ENCODE measurements around the gene PCDHB15. TPM values are rescaled to one million over a fixed set of nuclear protein-coding genes. Genes with fewer than 3 reads are reported as not detected.
A peak's percentile ranks its signal among the peaks of the same experiment; 100 is the strongest.
"Not testable (repeated sequence)": the region's sequence is repeated elsewhere in the genome, so short reads cannot be mapped to it uniquely, and the experiment has no call there.

PCDHB15 gene
- total RNA-seq, result 1 to 10 TPM; 1.6 to 4.2 (median 3.3) TPM

- Histone ChIP-seq H3K36me3 (no peaks in the 10 kb centered on the region), H3K4me3 (peak within 1 kb of the TSS in 2 of 3 donors; percentile 10 to 14), H3K27ac (no peak within 1 kb of the TSS), H3K4me1 (no peaks in the 10 kb centered on the region), H3K27me3 (no peaks in the 10 kb centered on the region), H3K9me3 (peaks cover 81 to 100% of the 10 kb centered on the region in 2 donors)
- TF ChIP-seq, protein P1, sequence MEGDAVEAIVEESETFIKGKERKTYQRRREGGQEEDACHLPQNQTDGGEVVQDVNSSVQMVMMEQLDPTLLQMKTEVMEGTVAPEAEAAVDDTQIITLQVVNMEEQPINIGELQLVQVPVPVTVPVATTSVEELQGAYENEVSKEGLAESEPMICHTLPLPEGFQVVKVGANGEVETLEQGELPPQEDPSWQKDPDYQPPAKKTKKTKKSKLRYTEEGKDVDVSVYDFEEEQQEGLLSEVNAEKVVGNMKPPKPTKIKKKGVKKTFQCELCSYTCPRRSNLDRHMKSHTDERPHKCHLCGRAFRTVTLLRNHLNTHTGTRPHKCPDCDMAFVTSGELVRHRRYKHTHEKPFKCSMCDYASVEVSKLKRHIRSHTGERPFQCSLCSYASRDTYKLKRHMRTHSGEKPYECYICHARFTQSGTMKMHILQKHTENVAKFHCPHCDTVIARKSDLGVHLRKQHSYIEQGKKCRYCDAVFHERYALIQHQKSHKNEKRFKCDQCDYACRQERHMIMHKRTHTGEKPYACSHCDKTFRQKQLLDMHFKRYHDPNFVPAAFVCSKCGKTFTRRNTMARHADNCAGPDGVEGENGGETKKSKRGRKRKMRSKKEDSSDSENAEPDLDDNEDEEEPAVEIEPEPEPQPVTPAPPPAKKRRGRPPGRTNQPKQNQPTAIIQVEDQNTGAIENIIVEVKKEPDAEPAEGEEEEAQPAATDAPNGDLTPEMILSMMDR (IDR thresholded peaks at IDR 0.05), result no peak
- TF ChIP-seq POLR2AphosphoS5 (IDR thresholded peaks at IDR 0.05) (no peak), POLR2A (IDR thresholded peaks at IDR 0.05) (no peak)
- intact Hi-C loops (cut with DNase I; ENCODE audit: low total_unique reads), result no loop called here
- DNase-seq (ENCODE audit: low spot score in 2 of 2), result no peak
These were observed at the start of gene PCDHB15 for GRCh38 chr5:141245250-141245717. Gene PCDHB15, plus strand, starts transcription at chr5:141245395. Its CDS starts 184 bp downstream, at chr5:141245579.

- H3K27me3 ChIP-seq, result no peaks in the 10 kb centered on the region
- intact Hi-C loops (cut with DNase I; ENCODE audit: low total_unique reads), result no loop called here
- no peaks in the 10 kb centered on the region for H3K4me1 ChIP-seq
- H3K4me3 ChIP-seq, result no peak overlapping the region
- peaks cover 69 to 93% of the 10 kb centered on the region in 2 donors for H3K9me3 ChIP-seq
- H3K27ac ChIP-seq, result no peak overlapping the region
- DNase-seq (ENCODE audit: low spot score in 2 of 2), result no peak
- TF ChIP-seq, protein P1 (IDR thresholded peaks at IDR 0.05), result no peak
- no peak for TF ChIP-seq POLR2A (IDR thresholded peaks at IDR 0.05)
- no peak for TF ChIP-seq POLR2AphosphoS5 (IDR thresholded peaks at IDR 0.05)
- H3K36me3 ChIP-seq, result no peaks in the 10 kb centered on the region
These were observed 48.8 kb upstream of the PCDHB15 start for GRCh38 chr5:141196363-141196762.

- H3K27me3 ChIP-seq, result no peaks in the 10 kb centered on the region
- no peak within 1 kb of the TSS for H3K27ac ChIP-seq
- TF ChIP-seq, protein P1 (IDR thresholded peaks at IDR 0.05), result no peak
- no peak for TF ChIP-seq POLR2AphosphoS5 (IDR thresholded peaks at IDR 0.05)
- TF ChIP-seq POLR2A (IDR thresholded peaks at IDR 0.05), result no peak
- intact Hi-C loops (cut with DNase I; ENCODE audit: low total_unique reads), result no loop called here
- no peaks in the 10 kb centered on the region for H3K36me3 ChIP-seq
- H3K4me1 ChIP-seq, result no peaks in the 10 kb centered on the region
- H3K9me3 ChIP-seq, result peaks cover 75 to 96% of the 10 kb centered on the region in 2 donors
- no peak for DNase-seq (ENCODE audit: low spot score in 2 of 2)
- peak within 1 kb of the TSS in 2 of 3 donors; percentile 12 to 29 for H3K4me3 ChIP-seq
These were observed 45.6 kb upstream of the PCDHB15 start, which contains the start of gene PCDHB11 for GRCh38 chr5:141199359-141200235. Gene PCDHB11, plus strand, starts transcription at chr5:141199627. Its CDS starts 148 bp downstream, at chr5:141199775.

DNA sequence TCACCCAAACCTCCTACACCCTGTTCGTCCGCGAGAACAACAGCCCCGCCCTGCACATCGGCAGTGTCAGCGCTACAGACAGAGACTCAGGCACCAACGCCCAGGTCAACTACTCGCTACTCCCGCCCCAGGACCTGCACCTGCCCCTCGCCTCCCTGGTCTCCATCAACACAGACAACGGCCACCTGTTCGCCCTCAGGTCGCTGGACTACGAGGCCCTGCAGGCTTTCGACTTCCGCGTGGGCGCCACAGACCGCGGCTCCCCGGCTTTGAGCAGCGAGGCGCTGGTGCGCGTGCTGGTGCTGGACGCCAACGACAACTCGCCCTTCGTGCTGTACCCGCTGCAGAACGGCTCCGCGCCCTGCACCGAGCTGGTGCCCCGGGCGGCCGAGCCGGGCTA lies 44.1 kb upstream of the PCDHB15 start:
- H3K36me3 ChIP-seq; H3K4me3 ChIP-seq; H3K4me1 ChIP-seq; H3K27ac ChIP-seq; intact Hi-C loops (cut with DNase I; ENCODE audit: low total_unique reads); H3K27me3 ChIP-seq; DNase-seq (ENCODE audit: low spot score in 2 of 2): not testable (repeated sequence)
- H3K9me3 ChIP-seq, result peaks cover 73 to 90% of the 10 kb centered on the region in 2 donors

DNA sequence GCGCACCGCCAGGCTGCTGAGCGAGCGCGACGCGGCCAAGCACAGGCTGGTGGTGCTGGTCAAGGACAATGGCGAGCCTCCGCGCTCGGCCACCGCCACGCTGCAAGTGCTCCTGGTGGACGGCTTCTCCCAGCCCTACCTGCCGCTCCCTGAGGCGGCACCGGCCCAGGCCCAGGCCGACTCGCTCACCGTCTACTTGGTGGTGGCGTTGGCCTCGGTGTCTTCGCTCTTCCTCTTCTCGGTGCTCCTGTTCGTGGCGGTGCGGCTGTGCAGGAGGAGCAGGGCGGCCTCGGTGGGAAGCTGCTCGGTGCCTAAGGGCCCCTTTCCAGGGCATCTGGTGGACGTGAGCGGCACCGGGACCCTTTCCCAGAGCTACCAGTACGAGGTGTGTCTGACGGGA lies 43.5 kb upstream of the PCDHB15 start:
- DNase-seq (ENCODE audit: low spot score in 2 of 2); H3K27ac ChIP-seq; H3K4me1 ChIP-seq; H3K36me3 ChIP-seq; H3K4me3 ChIP-seq; intact Hi-C loops (cut with DNase I; ENCODE audit: low total_unique reads); H3K27me3 ChIP-seq: not testable (repeated sequence)
- peaks cover 70 to 88% of the 10 kb centered on the region in 2 donors for H3K9me3 ChIP-seq

DNA sequence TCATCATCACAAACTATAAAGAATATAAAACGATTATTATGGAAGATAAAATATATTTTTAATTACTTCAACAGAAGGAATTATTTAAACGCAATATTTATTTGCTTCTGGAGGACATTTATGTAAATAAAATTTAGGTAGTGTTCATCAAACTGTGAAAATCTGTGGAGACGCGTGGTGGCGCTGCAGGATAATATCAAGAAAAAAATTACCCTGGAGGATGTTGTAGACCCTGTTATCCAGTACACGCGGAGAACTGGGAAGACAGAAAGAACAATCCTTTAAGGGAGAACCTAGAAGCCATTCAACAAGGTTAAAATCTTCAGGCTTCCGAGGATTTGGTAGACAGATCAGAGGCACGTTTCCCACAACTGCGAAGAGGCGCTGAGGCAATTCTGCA lies 36.7 kb upstream of the PCDHB15 start, which contains the start of gene PCDHB12:
Gene PCDHB12 (plus strand): TSS at position 242 of the 400 bp plus-strand sequence. CDS start 189 bp downstream, outside the sequence.
- Histone ChIP-seq H3K9me3 (peaks cover 52 to 88% of the 10 kb centered on the region in 2 donors), H3K4me1 (no peaks in the 10 kb centered on the region), H3K36me3 (no peaks in the 10 kb centered on the region), H3K27me3 (no peaks in the 10 kb centered on the region), H3K27ac (no peak within 1 kb of the TSS), H3K4me3 (peak within 1 kb of the TSS in 2 of 3 donors; percentile 17 to 25)
- no peak for DNase-seq (ENCODE audit: low spot score in 2 of 2)
- TF ChIP-seq, protein P1 (IDR thresholded peaks at IDR 0.05), result no peak
- TF ChIP-seq POLR2AphosphoS5 (IDR thresholded peaks at IDR 0.05) (no peak), POLR2A (IDR thresholded peaks at IDR 0.05) (no peak)
- intact Hi-C loops (cut with DNase I; ENCODE audit: low total_unique reads), result no loop called here

- H3K27ac ChIP-seq; H3K27me3 ChIP-seq; H3K4me3 ChIP-seq; H3K4me1 ChIP-seq; intact Hi-C loops (cut with DNase I; ENCODE audit: low total_unique reads); DNase-seq (ENCODE audit: low spot score in 2 of 2); H3K36me3 ChIP-seq: not testable (repeated sequence)
- peaks cover 52 to 87% of the 10 kb centered on the region in 2 donors for H3K9me3 ChIP-seq
These were observed 34.9 kb upstream of the PCDHB15 start for GRCh38 chr5:141210281-141210680.

DNA sequence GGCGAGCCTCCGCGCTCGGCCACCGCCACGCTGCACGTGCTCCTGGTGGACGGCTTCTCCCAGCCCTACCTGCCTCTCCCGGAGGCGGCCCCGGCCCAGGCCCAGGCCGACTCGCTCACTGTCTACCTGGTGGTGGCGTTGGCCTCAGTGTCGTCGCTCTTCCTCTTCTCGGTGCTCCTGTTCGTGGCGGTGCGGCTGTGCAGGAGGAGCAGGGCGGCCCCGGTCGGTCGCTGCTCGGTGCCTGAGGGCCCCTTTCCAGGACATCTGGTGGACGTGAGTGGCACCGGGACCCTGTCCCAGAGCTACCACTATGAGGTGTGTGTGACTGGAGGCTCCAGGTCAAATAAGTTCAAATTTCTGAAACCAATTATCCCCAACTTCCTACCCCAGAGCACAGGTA lies 34.3 kb upstream of the PCDHB15 start:
- intact Hi-C loops (cut with DNase I; ENCODE audit: low total_unique reads); H3K27ac ChIP-seq; H3K4me3 ChIP-seq; H3K4me1 ChIP-seq; H3K27me3 ChIP-seq; H3K36me3 ChIP-seq; DNase-seq (ENCODE audit: low spot score in 2 of 2): not testable (repeated sequence)
- H3K9me3 ChIP-seq, result peaks cover 58 to 88% of the 10 kb centered on the region in 2 donors

All from breast epithelium (tissue), 4 donors.